ENCODE measurements around the gene KCTD7.
"Not testable (repeated sequence)": the region's sequence is repeated elsewhere in the genome, so short reads cannot be mapped to it uniquely, and the experiment has no call there.

The KCTD7 gene

GRCh38 chr7:66685663-66686062 lies 57.0 kb downstream of the KCTD7 start:
- not testable (repeated sequence) for H3K9me3 ChIP-seq (ENCODE audit: control insufficient read depth in 2 of 2, low read length in 2 of 2); H3K27me3 ChIP-seq (ENCODE audit: control insufficient read depth in 1 of 2, insufficient read depth in 2 of 2, low read length in 2 of 2); H3K36me3 ChIP-seq (ENCODE audit: control insufficient read depth in 2 of 2, insufficient read depth in 2 of 2, low read length in 2 of 2); H3K9ac ChIP-seq (ENCODE audit: low read length in 2 of 2); H3K4me3 ChIP-seq (ENCODE audit: low read length in 2 of 2); H3K27ac ChIP-seq (ENCODE audit: low read length)
- peaks cover 12% of the 10 kb centered on the region for H3K4me1 ChIP-seq (ENCODE audit: control insufficient read depth, insufficient read depth, low read length)

GRCh38 chr7:66687186-66687585 lies 58.5 kb downstream of the KCTD7 start:
- Histone ChIP-seq H3K4me3 (ENCODE audit: low read length in 2 of 2) (no peak overlapping the region), H3K9ac (ENCODE audit: low read length in 2 of 2) (no peak overlapping the region), H3K36me3 (ENCODE audit: control insufficient read depth in 2 of 2, insufficient read depth in 2 of 2, low read length in 2 of 2) (no peaks in the 10 kb centered on the region), H3K4me1 (ENCODE audit: control insufficient read depth, insufficient read depth, low read length) (peaks cover 7% of the 10 kb centered on the region), H3K9me3 (ENCODE audit: control insufficient read depth in 2 of 2, low read length in 2 of 2) (no peaks in the 10 kb centered on the region), H3K27me3 (ENCODE audit: control insufficient read depth in 1 of 2, insufficient read depth in 2 of 2, low read length in 2 of 2) (no peaks in the 10 kb centered on the region), H3K27ac (ENCODE audit: low read length) (no peak overlapping the region)

GRCh38 chr7:66687672-66688071 lies 59.0 kb downstream of the KCTD7 start:
- not testable (repeated sequence) for H3K27me3 ChIP-seq (ENCODE audit: control insufficient read depth in 1 of 2, insufficient read depth in 2 of 2, low read length in 2 of 2); H3K27ac ChIP-seq (ENCODE audit: low read length); H3K4me1 ChIP-seq (ENCODE audit: control insufficient read depth, insufficient read depth, low read length); H3K4me3 ChIP-seq (ENCODE audit: low read length in 2 of 2); H3K9me3 ChIP-seq (ENCODE audit: control insufficient read depth in 2 of 2, low read length in 2 of 2); H3K36me3 ChIP-seq (ENCODE audit: control insufficient read depth in 2 of 2, insufficient read depth in 2 of 2, low read length in 2 of 2); H3K9ac ChIP-seq (ENCODE audit: low read length in 2 of 2)

DNA sequence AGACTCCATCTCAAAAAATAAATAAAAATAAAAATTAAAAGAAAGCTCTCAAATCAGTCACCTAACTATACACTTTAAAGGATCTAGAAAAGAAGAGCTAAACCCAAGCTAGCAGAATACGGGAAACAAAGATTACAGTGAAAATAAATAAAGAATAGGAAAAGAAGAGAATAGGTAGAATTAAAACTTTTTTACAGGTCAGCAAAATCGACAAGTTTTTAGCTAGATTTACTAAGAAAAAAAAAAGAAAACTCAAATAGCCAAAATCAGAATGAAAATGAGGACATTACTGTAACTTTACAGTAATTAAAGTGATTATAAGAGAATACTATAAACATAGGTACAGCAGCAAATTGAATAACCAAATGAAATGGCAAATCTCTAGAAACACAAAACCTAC lies 60.4 kb downstream of the KCTD7 start:
- no peaks in the 10 kb centered on the region for H3K9me3 ChIP-seq (ENCODE audit: control insufficient read depth in 2 of 2, low read length in 2 of 2)
- no peak overlapping the region for H3K27ac ChIP-seq (ENCODE audit: low read length)
- no peak overlapping the region for H3K4me3 ChIP-seq (ENCODE audit: low read length in 2 of 2)
- no peaks in the 10 kb centered on the region for H3K36me3 ChIP-seq (ENCODE audit: control insufficient read depth in 2 of 2, insufficient read depth in 2 of 2, low read length in 2 of 2)
- no peaks in the 10 kb centered on the region for H3K27me3 ChIP-seq (ENCODE audit: control insufficient read depth in 1 of 2, insufficient read depth in 2 of 2, low read length in 2 of 2)
- H3K9ac ChIP-seq (ENCODE audit: low read length in 2 of 2), result no peak overlapping the region
- H3K4me1 ChIP-seq (ENCODE audit: control insufficient read depth, insufficient read depth, low read length), result no peaks in the 10 kb centered on the region

DNA sequence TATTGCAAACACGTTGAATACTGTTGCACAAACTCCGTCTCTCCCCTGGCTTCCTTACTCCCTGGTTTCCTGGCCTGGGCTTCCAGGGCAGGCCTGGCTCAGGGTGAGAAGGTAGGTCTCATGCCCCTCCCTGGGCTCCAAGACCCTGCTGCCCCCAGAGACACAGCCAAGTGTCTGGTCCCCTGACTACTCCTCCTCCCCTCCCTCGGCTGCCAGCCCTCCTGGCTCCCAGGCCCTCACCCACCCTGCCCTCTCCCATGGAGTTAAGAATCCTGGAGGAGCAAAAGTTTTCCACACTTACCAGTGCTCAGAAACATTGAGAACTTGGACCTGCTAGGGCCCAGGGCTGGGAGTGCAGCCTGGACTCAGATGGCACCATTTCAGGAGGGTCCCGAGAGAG lies 64.7 kb downstream of the KCTD7 start:
- H3K4me3 ChIP-seq (ENCODE audit: low read length in 2 of 2), result no peak overlapping the region
- no peak overlapping the region for H3K27ac ChIP-seq (ENCODE audit: low read length)
- no peak overlapping the region for H3K9ac ChIP-seq (ENCODE audit: low read length in 2 of 2)
- no peaks in the 10 kb centered on the region for H3K9me3 ChIP-seq (ENCODE audit: control insufficient read depth in 2 of 2, low read length in 2 of 2)
- no peaks in the 10 kb centered on the region for H3K27me3 ChIP-seq (ENCODE audit: control insufficient read depth in 1 of 2, insufficient read depth in 2 of 2, low read length in 2 of 2)
- peaks cover 0 to 3% of the 10 kb centered on the region in 2 donors for H3K36me3 ChIP-seq (ENCODE audit: control insufficient read depth in 2 of 2, insufficient read depth in 2 of 2, low read length in 2 of 2)
- H3K4me1 ChIP-seq (ENCODE audit: control insufficient read depth, insufficient read depth, low read length), result peaks cover 15% of the 10 kb centered on the region

Measured in stomach smooth muscle (tissue), 2 donors.